UCSD-AML1 (cell line): ENCODE data around the gene IGSF5.
A peak's percentile ranks its signal among the peaks of the same experiment; 100 is the strongest.
"Not testable (repeated sequence)": the region's sequence is repeated elsewhere in the genome, so short reads cannot be mapped to it uniquely, and the experiment has no call there.

Experiments used
- DNase-seq: peaks from one replicate; lab custom pipeline; 2025; ENCODE audit not compliant: unreplicated experiment; lab: John Stamatoyannopoulos, UW

Gene IGSF5

DNA sequence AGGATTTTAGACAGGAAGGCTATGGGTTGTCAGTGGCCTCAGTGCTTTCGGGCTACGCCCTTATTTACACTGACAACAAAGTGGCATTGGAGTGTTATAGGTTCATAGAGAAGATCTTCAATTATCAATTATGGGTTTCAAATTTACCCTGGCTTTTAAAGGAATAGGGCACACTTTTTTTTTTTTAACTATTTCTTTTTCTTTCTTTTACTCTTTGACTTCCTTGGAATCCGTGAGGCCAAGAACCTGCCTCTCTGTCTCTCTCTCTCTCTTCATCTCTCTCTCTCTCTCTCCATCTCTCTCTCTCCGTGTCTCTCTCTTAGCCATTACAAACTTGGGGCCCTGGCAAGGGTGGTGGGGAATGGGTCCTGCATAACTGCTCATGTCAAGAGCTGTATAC is at the start of gene IGSF5:
IGSF5 (plus strand) TSS at position 301 of the 400 bp plus-strand sequence. CDS start 327 bp downstream, outside the sequence.
- DNase-seq: not testable (repeated sequence)

DNA sequence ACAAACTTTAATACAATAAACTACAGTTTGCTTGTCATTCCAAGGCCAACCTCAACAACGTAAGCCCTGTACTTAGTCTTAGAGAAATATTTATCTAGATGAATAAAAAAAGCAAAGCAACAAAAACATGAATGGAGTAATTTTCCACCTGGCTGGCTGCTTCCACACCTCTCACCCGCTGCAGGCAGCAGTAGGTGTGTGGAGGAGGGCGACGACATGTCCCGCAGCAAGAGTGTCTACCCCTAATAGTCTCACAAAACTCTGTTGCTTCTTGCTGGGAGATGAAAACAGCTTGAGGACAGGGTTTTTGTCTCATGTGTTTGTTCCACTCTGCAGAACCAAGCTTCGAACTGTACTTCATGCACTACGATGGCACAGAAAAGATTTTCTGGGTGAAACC is 48.8 kb upstream of the IGSF5 start:
- DNase-seq: no peak

DNA sequence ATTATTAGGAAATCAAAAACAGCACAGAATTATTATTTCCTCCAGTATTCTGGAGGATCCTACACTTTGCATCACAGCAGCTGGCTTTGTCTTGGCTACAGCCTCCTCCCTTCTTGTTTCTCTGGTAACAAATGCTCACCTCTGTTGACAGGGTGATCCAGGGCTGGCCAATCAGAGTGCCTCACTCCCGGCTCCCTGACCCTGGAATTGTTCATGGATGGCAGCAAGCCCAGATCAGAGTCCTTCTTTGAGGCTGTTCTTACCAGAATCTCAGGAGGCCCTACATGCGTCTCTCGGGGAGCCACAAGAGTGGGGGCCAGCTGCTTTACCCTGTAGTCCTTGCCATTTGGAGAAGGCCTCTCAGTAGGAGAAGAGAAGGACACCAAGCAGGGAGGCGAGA is 48.4 kb upstream of the IGSF5 start:
- no peak for DNase-seq

DNA sequence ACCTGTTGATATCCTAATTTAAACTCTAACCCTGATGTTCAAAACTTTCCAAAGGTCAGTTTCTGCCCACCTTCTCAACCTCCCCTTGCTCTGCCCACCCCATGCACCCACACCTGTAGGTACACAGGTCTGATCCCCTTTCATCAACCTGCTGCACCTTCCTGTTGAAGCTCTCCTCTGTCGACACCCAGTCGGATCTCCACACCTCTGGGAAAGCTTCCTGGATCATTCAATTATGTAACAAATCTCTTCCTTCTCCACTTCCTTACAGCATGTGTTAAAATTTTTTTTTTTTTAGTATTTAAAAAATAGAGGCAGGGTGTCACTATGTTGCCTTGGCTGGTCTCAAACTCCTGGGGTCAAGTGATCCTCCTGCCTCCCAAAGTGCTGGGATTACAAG is 44.7 kb upstream of the IGSF5 start:
- no peak for DNase-seq

DNA sequence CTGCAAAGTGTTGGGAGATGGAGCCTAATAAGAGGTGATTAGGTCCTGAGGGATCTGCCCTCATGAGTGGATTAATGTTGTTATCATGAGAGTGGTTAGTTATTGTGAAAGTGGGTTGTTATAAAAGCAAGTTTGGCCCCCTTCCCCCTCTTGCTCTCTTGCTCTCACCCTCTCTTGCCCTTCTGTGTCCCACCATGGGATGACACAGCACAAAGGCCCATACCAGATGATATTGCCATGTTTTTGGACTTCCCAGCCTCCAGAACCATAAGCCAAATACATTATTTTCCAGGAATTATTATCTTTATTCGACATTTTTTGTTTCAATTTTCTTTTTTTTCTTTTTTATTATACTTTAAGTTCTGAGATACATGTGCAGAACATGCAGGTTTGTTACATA is 41.4 kb upstream of the IGSF5 start:
- DNase-seq: no peak

DNA sequence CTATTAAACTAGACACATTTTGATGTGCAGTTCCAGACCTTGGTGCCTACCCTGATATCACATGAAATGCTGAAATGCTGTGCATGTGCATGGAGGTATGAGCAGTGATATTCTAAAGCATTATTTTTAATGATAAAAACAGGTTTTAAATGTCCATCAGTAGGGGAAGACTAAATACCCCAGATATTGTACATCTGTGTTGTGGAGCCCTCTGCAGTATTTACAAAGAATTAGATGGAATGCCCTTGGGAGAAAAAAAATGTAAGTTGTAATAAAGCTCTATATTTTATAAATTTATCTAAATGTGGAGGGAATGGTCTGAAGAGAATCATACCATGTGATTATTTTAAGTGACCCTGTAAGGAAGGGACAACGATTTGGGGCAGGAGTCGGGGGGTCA is 39.1 kb upstream of the IGSF5 start:
- DNase-seq: no peak

DNA sequence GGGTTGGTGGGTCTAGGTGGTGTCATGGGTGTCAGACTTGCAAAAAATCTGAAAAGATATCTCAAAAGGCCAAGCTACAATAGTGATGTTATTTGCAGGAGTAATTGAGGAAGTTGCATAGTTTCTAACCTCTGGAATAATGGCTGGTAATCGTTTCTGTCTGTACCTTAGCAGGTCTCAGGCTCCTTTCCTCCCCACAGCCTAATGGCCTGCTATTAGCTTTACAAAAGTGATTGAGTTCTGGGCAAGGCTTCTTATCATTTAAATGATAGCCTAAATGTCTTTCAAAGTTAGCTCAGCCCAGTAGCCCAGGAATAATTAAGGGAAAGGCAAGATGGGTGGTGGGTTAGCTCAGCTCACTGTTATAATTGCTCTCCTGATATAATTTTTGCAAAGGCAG is 37.7 kb upstream of the IGSF5 start:
- DNase-seq: no peak

DNA sequence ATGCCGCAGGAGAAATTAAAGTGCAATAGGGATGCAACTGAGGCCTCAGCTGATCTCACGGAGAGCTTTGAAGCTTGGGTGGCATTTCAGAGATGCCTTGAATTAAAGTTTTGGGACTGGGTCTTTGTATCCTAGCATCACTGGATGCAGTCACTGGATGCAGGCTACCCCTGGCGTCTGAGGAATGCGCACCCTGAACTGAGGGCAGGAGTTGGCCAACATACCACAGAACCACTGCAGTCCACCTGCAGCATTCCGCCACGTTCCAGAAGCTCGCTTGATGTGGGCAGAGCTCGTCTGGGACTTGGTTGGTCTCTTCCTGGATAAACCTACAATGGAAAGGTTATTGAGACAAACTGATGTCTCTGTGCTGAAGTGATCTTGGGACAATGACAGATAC is 34.1 kb upstream of the IGSF5 start:
- DNase-seq: no peak

DNA sequence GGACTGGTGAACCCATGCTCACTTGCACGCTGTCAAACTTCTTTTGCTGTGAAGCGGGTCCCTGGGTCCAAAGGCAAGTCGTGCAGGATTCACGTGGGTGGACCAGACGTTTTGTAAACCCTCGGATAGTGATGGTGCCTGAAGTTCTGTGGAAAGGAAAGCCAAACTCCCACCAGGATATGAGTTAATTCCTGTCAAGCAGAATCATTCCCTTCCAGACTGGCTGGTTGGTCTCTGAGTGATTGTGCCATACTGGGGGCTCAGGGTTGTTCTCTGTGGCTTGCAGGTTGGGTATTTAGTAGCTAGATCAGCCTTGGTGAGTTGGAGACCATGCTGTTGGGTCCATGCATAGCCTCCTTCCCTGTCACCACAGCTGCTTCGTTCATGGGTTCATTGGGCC is 32.7 kb upstream of the IGSF5 start:
- no peak for DNase-seq

DNA sequence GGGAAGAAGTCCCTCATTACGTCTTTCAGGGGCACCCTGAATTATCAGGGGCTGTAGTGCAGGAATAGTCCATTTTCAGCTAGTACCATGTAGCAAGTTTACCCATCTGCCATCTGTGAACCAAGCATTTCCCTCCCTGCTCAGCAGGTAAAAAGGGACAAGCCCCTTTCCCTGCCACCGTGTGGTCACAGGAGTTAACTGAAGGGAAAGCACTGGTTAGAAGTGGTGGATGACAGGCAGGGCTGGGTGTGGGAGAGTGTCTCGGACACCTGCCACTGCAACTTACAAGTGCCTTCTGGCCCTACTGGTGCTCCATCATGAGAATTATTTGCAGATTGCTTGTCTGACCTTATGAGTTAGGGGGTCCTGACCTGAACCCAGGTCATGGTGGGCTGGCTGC is 32.0 kb upstream of the IGSF5 start:
- DNase-seq: no peak

DNA sequence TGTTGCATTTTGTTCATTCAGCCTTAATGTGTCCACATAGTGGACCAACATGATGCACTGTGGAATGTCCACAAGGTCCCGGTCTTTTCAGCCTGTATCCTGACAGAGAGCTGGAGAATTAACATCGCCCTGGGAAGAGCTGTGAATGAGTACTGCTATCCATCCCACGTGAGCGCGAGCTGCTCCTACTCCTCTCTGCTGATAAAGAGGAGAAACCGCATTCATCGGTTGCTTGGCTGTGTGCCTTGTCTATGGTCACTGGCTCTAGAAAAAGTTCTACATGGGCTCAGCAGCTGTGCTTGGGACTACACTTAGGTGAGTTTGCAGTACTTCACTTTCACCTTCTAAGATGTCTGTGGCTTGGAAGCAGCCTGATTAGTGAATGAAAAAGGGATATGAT is 31.1 kb upstream of the IGSF5 start:
- no peak for DNase-seq

DNA sequence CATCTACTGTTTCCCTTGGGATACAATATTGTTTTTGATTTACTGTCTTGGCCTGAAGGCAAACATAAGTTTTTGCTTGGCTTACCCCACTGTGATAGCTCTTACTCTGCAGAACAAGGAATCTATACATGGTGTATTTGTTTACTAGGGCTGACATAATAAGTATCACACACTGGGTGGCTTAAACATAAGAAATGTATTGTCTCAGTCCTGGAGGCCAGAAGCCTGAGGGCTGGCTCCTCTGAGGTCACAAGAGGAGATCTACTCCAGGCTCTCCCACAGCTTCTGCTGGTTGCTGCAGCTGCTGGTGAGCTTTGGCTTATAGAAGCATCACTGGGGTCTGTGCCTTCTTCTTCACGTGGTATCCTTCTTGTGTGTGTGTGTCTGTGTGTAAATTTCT is 30.7 kb upstream of the IGSF5 start:
- DNase-seq: no peak

DNA sequence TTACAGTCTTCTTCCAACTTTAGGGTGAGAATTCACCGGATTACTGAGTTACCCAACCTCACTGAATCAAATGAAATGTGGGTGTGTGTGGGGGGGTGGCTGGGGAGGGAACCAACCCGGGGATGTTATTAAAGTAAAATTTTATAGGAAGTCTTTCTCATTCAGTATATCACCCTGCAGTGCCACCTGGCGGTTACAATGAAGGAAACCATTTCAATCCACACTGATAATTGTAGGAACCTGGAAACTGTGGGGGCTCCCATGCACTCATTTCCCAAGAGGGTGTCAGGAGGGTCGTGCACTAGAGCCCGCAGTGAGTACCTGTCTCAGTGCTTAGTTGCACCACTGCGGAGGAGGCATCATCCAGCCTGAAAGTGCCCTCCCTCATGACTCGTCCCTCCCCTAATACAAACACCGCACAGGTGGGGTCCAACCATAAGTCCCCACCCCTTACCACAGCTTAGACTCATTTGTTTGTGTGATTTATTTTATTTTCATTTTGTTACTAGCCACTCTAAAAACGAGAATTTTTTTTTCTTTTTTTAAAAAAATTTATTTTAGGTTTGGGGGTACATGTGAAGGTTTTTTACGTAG is 29.1 kb upstream of the IGSF5 start:
- peak; percentile 14 for DNase-seq

DNA sequence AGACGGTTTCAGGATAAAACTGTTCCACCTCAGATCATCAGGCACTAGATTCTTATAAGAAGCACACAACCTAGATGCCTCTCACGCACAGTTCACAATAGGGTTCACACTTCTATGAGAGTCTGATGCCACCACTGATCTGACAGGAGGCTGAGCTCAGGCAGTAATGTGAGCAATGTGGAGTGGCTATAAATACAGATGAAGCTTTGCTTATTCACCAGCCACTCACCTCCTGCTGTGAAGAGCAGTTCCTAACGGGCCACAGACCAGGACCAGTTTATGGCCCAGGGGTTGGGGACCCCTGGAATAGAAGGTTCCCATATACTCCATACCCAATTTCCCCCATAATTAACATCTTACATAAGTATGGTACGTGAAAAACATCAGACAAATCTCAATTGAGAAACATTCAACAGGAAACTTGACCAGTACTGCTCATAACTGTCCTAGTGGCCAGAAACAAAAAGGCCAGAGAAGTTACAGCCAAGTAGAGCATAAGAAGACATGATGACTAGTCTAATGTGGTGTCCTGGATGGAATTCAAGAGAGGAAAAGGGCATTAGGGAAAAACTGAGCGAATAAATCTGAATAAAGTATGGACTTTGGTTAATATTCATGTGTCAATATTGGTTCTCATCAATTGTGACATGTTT is 24.7 kb upstream of the IGSF5 start:
- no peak for DNase-seq

DNA sequence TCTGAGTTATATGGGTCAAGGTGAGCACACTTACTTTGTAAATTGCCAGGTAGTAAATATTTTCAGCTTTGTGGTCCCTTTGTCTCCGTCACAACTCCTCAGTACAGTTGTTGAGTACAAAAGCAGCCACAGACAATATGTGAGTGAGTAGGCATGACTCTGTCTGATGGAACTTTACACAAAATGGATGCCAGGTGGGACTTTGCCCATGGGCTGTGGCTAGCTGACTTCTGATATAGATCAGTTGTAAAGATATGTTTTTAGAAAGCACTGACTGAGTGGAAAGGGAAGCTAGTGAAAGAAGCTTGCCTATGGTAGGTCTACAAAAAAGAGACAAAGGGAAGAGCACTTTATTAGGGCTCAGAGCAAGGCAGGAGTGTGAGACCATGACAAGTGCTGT is 23.1 kb upstream of the IGSF5 start:
- DNase-seq: no peak

DNA sequence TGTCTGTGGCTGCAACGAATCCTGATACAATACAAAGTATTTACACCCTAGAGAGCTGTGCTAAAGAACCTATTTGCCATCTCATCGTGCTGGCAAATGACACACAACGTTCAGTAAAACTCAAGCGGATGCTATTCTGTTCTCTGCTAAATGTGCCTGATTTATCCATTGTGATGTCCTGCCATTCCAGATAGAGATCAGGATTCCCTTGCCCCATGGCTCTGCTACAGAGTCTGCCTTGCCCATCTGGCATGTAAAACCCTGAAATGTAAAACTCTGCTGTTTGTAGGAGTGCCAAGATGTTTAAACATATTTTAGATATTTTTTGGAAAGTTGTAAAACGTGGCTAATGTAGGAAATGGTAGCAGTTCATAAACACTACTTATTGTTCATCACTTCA is 20.0 kb upstream of the IGSF5 start:
- no peak for DNase-seq

DNA sequence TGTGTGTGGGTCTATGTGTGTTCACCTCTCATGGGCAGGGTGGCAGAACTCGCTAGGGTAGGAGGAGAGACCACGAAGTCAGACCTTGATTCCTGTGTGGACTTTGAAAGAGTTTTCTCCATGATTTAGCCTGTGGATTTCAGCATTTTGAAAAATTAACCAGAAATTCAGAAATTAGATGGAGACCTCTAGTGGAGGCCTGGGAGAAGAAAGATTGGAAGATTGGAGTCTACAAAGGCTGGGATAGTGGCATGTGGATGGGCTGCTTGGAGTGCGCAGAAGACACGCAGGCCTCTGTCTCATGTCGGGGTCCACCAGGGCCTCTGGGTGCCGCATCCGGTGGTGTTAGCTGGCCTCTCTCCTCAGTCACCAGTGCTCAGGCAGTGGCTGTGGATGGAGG is 18.9 kb upstream of the IGSF5 start:
- DNase-seq: no peak

DNA sequence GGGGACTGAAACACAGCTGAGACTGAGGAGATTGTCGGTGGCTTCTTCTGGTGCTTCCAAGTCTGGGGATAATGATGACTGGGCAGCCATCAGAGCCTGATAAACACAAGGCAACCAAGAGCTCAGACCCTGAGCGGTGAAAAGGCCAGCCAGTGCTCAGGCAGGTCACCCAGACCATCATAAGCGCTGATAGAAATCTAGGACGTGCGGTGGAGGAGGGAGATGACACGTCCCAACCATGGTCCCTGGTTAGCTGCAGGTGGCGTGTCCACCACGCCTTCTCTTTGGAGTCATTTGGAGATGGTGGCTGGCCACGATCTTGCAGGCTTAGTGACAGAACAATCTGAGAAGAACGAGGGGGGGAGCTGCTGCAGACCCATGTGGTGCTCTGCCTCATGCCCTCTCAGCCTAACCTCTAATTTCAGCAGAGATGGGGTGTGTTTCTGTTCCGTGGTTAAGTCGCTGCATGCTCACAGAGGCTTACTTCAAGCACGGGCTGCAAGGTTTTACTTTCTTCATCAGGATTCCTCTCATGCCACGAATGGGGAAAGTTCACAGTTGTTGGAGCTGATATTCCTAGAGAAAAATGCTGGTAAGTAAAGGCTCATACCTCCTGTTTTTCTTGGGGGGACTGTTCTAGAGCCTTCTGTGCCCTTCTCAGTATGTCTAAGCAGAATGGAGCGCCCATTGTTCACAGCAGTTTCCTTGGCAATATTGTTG is 17.4 kb upstream of the IGSF5 start:
- no peak for DNase-seq

DNA sequence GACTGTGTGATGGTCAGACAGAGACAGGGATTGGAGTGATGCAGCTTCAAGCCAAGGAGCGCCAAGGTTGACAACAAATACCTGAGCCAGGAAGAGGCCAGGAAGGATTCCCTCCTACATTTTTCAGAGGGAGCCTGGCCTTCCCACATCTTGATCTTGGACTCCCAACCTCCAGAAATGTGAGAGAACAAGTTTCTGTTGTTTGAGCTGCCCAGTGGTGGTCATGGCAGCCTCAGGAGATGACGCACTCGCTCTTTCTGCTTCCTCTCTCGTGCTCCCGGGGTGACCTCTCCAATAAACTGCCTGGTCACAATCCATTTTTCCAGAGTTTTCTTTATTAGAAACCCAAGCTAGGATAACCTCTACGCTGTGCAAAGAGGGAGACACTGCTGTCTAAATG is 16.6 kb upstream of the IGSF5 start:
- DNase-seq: no peak

DNA sequence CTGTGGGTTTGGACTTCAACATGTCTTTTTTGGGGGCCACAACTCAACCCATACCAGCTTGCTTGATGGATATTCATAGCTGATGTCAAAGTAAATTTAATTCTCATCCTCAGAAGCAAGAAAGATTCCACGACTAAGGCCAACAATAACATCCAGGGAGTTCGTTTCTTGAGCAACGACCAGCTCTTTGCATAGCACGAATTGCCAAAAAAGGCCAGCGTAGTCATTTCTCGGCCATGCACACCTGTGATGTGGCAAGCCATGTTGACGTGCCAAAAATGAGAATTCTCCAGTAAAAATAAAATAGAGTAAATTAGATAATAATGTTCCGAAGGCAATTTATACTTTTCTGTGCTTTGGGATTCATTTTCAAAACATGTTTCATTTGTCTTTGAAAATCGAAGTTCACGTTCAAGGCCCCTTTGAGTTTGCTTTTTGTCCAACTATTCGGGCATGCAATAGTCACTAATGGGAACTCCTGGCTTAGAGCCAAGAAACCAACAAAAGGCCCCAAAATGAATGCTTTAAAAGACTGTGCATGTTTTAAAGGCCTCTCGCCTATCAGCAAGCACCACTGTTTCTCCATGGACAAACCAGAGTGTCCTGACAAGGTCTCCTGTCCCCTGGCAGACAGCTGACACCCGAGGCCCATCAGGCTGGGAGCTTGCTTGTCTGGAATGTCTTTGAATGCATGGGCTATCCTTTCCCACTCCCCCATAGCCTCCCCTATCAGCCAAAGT is 14.4 kb upstream of the IGSF5 start:
- no peak for DNase-seq

DNA sequence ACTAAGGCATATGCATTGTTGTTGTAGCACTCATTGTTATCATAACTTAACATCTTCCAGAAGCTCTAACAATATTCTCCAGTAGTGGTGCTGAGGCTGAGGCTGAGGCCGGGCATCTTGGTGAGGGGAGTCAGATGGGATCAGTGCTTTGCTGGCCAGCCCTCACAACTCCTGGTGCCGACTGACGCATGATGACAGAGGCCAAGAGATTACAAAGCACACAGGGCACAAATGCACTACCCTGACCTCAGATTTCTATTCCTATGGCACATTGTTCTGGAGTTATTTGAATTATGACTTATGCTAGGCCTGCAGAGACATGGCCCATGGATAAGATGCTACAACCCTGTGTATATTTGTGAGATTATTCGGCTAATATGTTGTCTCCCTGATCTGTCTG is 8.3 kb upstream of the IGSF5 start:
- no peak for DNase-seq
